AG09309 (cell line): Measurements from ENCODE around the gene THAP6.
"Not testable (repeated sequence)": the region's sequence is repeated elsewhere in the genome, so short reads cannot be mapped to it uniquely, and the experiment has no call there.

ENCODE experiments used
- DNase-seq: peaks from one replicate; pipeline ENCODE4 v3.0.0-alpha.2; 2010; ENCODE audit warnings: low read depth
- H3K4me3 ChIP-seq: 2 replicates; pipeline ENCODE4 v1.5.1; 2011; ENCODE audit warnings: mild to moderate bottlenecking, low read depth, low read length, moderate library complexity; ENCODE audit not compliant: control insufficient read depth
- TF ChIP-seq, protein P1 (sequence below): IDR thresholded peaks from 2 replicates; pipeline ENCODE4 v1.5.1; 2011; ENCODE audit warnings: mild to moderate bottlenecking, low read depth, low read length, inconsistent platforms; ENCODE audit not compliant: insufficient read depth, control insufficient read depth; ENCODE audit errors: missing control alignments

Gene THAP6

GRCh38 chr4:75511841-75512240 is 2.4 kb upstream of the THAP6 start:
- TF ChIP-seq, protein P1, sequence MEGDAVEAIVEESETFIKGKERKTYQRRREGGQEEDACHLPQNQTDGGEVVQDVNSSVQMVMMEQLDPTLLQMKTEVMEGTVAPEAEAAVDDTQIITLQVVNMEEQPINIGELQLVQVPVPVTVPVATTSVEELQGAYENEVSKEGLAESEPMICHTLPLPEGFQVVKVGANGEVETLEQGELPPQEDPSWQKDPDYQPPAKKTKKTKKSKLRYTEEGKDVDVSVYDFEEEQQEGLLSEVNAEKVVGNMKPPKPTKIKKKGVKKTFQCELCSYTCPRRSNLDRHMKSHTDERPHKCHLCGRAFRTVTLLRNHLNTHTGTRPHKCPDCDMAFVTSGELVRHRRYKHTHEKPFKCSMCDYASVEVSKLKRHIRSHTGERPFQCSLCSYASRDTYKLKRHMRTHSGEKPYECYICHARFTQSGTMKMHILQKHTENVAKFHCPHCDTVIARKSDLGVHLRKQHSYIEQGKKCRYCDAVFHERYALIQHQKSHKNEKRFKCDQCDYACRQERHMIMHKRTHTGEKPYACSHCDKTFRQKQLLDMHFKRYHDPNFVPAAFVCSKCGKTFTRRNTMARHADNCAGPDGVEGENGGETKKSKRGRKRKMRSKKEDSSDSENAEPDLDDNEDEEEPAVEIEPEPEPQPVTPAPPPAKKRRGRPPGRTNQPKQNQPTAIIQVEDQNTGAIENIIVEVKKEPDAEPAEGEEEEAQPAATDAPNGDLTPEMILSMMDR, result no peak
- no peak for DNase-seq
- H3K4me3 ChIP-seq, result no peak overlapping the region

DNA sequence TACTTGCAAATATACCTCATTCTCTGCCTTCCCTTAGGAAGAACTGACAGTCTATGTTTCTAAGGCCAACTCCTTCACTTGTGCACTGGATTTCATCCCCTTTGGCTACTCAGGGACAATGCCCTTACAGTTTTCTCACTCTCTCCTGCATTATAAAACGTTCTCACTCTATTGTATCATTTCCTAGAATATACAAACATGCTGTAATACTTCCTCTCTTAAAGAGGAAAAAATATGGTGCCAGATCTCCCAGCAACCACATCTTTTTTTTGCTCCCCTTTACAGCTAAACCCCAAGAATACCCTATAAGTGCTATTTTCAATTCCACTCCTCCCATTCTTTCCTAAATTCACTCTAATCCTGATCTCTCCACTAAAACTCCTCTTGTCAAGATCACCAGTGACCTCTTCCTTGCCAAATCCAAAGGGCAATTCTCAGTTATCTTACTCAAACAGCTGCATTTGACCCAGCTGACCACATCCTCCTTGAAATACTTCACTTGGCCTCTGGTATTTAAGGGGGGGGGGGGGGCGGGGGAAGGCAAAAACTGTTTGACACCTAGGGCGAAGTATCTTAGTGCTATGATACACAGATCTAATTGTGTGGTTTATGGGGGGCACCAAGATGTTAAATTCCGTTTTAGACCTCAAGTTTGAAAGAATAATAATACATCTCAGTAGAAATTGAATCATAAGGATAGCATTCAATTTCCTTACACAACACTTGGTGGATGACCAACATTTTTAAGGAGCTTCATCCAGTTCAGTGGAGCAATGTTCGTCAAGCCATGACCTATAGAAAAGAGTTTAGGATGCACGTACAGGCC is 1.7 kb upstream of the THAP6 start:
- no peak for DNase-seq
- TF ChIP-seq, protein P1, result no peak
- H3K4me3 ChIP-seq, result peak overlapping the region; percentile 71

DNA sequence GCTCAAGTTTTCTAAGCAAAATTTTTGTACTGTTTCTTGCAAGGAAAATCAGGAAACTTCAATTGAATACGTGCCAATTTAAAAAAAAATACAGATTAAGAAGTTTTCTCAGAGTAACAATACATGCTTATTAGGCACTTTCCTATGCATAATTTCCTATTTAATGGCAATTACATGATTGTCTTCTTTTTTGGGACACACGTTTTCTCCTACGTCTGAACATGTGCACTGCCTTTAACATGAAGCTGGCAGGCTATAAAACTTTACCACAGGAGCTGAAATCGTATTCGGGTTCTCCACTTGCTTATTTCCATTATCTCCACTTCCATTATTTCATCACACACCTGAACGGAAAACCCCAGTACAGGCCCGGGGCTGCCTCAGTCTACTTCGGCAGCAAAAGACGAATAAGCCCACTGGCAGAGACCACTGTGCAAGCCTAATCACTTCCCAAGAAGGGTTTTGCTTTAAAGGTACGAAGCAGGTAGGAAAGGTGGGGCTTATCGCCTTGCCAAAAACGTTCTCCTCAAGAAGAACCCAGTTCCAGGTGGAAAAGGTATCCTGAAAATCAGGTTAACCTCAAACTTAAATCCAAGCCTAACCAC is 645 bp upstream of the THAP6 start:
- DNase-seq, result no peak
- peak overlapping the region; percentile 71 for H3K4me3 ChIP-seq
- TF ChIP-seq, protein P1, result no peak

GRCh38 chr4:75514949-75515612 is 808 bp downstream of the THAP6 start:
- peak overlapping the region; percentile 71 for H3K4me3 ChIP-seq
- TF ChIP-seq, protein P1, result no peak
- DNase-seq, result no peak

- H3K4me3 ChIP-seq, result no peak overlapping the region
- no peak for DNase-seq
- TF ChIP-seq, protein P1, result no peak
Observed at GRCh38 chr4:75516144-75516543, 1.9 kb downstream of the THAP6 start.

GRCh38 chr4:75519452-75519851 is 5.2 kb downstream of the THAP6 start:
- H3K4me3 ChIP-seq, DNase-seq: not testable (repeated sequence)

DNA sequence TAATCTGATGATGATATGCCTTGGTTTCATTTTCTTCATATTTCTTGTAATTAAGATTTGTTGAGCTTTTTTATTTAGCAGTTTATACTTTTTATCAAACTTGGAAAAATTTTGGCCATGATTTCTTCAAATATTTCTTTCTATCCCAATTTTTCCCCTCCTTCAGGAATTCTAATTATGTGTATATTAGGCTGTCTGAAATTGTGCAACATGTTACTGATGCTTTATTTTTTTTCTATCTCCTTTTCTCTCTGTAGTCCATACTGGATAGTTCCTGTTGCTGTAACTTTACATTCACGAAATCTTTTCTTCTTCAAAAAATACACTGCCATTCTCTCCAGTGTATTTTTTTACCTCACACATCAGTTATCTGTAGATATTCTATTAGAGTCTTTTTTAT is 10.8 kb downstream of the THAP6 start:
- no peak for DNase-seq
- no peak overlapping the region for H3K4me3 ChIP-seq
- TF ChIP-seq, protein P1, result no peak
